ENCODE measurements around the gene MICAL2. TPM values are rescaled to one million over a fixed set of nuclear protein-coding genes. Genes with fewer than 3 reads are reported as not detected.

Gene MICAL2
- total and polyA plus RNA-seq, 8 donors = 4.8 to 38.8 (median 26.5) TPM

DNA sequence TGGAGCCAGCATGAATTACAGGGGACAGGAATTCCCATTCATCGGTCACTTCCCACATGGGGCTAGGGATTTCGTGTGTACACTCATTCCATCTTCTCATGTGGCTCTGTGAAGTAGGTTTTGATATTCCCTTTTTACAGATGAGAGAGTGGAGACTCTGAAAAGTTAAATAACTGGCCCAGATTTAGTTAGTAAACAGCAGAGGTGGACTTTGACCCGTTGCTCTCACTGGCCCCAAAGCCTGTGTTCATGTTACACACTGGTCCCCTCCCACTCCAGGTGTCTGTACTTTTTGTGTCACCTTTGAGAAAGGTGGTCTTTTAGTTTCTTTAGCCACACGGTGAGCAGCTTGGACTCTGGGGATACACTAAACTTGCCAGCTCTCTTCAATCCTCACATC lies 108.5 kb downstream of the MICAL2 start:
- peak; percentile 69 to 82 (median 79) for ATAC-seq
- Histone ChIP-seq H3K4me1 (peaks cover 45 to 54% (median 54%) of the 10 kb centered on the region in 3 donors), H3K9me3 (no peaks in the 10 kb centered on the region), H3K27ac (peak overlapping the region in 2 of 4 donors; percentile 54 to 76), H3K36me3 (no peaks in the 10 kb centered on the region), H3K4me3 (no peak overlapping the region), H3K27me3 (no peaks in the 10 kb centered on the region)
- TF ChIP-seq, protein P1, sequence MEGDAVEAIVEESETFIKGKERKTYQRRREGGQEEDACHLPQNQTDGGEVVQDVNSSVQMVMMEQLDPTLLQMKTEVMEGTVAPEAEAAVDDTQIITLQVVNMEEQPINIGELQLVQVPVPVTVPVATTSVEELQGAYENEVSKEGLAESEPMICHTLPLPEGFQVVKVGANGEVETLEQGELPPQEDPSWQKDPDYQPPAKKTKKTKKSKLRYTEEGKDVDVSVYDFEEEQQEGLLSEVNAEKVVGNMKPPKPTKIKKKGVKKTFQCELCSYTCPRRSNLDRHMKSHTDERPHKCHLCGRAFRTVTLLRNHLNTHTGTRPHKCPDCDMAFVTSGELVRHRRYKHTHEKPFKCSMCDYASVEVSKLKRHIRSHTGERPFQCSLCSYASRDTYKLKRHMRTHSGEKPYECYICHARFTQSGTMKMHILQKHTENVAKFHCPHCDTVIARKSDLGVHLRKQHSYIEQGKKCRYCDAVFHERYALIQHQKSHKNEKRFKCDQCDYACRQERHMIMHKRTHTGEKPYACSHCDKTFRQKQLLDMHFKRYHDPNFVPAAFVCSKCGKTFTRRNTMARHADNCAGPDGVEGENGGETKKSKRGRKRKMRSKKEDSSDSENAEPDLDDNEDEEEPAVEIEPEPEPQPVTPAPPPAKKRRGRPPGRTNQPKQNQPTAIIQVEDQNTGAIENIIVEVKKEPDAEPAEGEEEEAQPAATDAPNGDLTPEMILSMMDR (IDR thresholded peaks at IDR 0.05) = no peak
- 20 to 29% methylated on average over 4 of the region's 4 CpGs for WGBS, 2 donors
- intact Hi-C loops (cut with DNase I) = no loop called here
- no peak for FAIRE-seq
- peak in 3 of 6 donors; percentile 55 to 77 (median 70) for DNase-seq

DNA sequence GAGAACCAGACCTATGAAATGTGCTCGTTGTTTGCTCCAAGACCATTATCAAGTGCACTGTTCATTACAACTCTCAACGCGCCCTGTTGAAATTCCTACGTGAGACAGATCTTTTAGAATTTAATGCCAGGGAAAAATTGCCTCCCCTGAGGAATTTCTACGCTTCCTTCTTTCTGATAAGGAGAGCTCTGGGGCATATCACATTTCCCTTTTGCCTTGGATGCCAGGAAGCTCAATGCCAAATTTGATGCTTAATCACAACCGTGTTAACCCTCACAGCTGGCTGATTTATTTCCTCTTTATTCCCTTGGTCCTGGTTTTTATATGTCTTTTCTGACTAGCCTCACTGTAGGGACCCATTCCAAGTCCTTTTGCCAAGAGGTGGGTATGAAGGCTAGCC lies 109.4 kb downstream of the MICAL2 start:
- TF ChIP-seq, protein P1 (IDR thresholded peaks at IDR 0.05) = no peak
- ATAC-seq (peak; percentile 32 to 56 (median 44)), FAIRE-seq (no peak), DNase-seq (no peak)
- WGBS, 2 donors = 11 to 23% methylated on average over 6 of the region's 6 CpGs
- H3K4me1 ChIP-seq = peaks cover 45 to 54% (median 53%) of the 10 kb centered on the region in 3 donors
- intact Hi-C loops (cut with DNase I) = no loop called here
- H3K9me3 ChIP-seq = no peaks in the 10 kb centered on the region
- H3K27ac ChIP-seq = peak overlapping the region in 3 of 4 donors; percentile 33 to 76 (median 54)
- H3K27me3 ChIP-seq = no peaks in the 10 kb centered on the region
- H3K36me3 ChIP-seq = no peaks in the 10 kb centered on the region
- H3K4me3 ChIP-seq = no peak overlapping the region

DNA sequence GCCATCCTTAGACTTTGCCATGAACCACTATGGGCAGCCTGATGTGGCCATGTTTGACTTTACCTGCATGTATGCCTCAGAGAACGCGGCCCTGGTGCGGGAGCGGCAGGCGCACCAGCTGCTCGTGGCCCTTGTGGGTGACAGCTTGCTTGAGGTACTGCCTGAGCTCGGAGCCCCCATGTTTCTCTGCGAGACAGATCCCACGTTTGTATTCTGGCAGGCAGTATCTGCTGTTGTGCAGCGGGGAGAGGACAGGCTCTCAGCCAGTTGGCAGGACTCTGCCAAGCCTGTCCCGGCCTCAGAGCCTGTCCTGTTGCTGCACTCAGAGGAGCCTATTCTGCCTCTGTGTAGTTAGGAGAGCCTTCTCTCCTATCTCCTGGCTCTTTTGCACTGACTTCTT lies 109.9 kb downstream of the MICAL2 start:
- Histone ChIP-seq H3K36me3 (no peaks in the 10 kb centered on the region), H3K4me3 (no peak overlapping the region), H3K4me1 (peaks cover 45 to 54% (median 48%) of the 10 kb centered on the region in 3 donors), H3K27me3 (no peaks in the 10 kb centered on the region), H3K27ac (peak overlapping the region in 3 of 4 donors; percentile 33 to 76 (median 54)), H3K9me3 (no peaks in the 10 kb centered on the region)
- TF ChIP-seq, protein P1 (IDR thresholded peaks at IDR 0.05) = no peak
- FAIRE-seq = no peak
- peak in 3 of 6 donors; percentile 62 to 75 (median 64) for DNase-seq
- peak; percentile 49 to 70 (median 64) for ATAC-seq
- intact Hi-C loops (cut with DNase I) = no loop called here
- 26 to 32% methylated on average over 11 of the region's 11 CpGs for WGBS, 2 donors

DNA sequence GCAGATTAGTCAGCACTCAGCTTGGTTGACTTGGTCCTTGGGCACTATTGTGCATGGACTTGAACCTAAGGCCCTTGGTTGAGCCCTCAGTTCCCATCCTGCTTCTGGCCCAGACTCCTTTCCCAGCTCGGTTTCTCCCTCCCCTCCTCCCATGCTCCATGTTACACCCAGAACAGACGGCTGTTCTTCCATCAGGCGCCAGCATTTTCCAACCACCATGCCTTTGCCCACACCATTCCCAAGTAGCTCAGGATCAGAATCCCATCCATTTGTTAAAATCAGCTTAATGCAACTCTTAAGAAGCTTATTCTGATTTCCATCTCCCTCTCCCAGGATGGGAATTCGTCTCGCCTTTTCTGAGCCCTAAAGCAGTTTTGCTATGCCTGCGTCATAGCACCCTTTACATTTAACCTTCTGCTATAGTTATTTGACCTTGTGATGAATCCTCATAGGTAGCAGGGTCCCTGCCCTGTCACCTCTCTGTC lies 110.7 kb downstream of the MICAL2 start:
- Histone ChIP-seq H3K9me3 (no peaks in the 10 kb centered on the region), H3K36me3 (no peaks in the 10 kb centered on the region), H3K4me1 (peaks cover 40 to 48% (median 47%) of the 10 kb centered on the region in 3 donors), H3K27ac (peak overlapping the region in 2 of 4 donors; percentile 54 to 76), H3K4me3 (no peak overlapping the region), H3K27me3 (no peaks in the 10 kb centered on the region)
- TF ChIP-seq, protein P1 (IDR thresholded peaks at IDR 0.05) = no peak
- DNase-seq (no peak), ATAC-seq (no peak), FAIRE-seq (no peak)
- 94 to 95% methylated on average over 6 of the region's 6 CpGs for whole genome bisulfite sequencing, 2 donors
- intact Hi-C loops (cut with DNase I) = no loop called here

DNA sequence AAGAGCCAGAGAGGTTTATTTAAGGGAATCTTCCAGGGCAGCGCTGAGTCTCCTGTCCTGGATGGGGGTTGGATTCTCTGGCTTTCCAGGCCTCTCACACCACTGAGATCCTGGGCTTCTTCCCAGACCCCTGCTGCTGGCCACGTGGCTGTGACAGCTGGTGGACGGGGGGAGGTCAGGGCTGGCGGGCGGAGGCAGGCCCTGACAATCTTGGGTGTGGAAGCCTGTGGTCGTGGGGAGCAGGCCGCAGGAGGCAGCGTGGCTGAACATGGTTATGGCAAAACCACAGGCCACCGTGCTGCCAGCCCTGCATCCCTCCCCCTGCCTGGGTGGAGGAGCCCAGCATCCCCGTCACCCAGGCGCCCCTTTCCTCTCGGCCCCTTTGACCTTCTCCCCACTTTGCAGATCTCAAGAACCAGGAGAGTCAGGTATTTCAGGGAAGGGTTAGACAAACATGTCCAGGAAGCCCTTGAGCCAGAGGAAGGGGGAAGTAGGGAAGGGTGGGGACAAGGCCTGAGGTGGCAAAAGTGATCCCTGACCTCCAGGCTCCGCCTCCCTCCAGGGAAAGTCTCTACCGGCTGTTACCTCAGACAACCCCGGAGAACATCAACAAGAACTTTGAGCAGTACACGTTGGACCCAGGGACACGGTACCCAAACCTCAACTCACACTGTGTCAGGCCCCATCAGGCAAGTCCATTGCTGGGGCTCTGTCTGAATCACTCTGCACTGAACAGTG lies 111.8 kb downstream of the MICAL2 start:
- TF ChIP-seq, protein P1 (IDR thresholded peaks at IDR 0.05) = no peak
- Histone ChIP-seq H3K27ac (no peak overlapping the region), H3K4me3 (no peak overlapping the region), H3K36me3 (no peaks in the 10 kb centered on the region), H3K27me3 (no peaks in the 10 kb centered on the region), H3K9me3 (no peaks in the 10 kb centered on the region), H3K4me1 (peaks cover 32 to 39% (median 37%) of the 10 kb centered on the region in 3 donors)
- DNase-seq (peak in 1 of 6 donors; percentile 63), FAIRE-seq (no peak), ATAC-seq (no peak)
- intact Hi-C loops (cut with DNase I) = no loop called here
- WGBS, 2 donors = 86 to 87% methylated on average over 17 of the region's 17 CpGs
